HepG2 (cell line): ENCODE measurements around the gene LITAFD. TPM values are rescaled to one million over a fixed set of nuclear protein-coding genes. Genes with fewer than 3 reads are reported as not detected.

Experiments
- ATAC-seq: fragments of 200-7000 bp; cut with Tn5 transposase; 3 replicates; pipeline ENCODE4 v1.9.1; 2020; ENCODE audit warnings: mild to moderate bottlenecking, moderate library complexity
- BruUV-seq: library from RNA; stranded (reverse); fragments of 400-500 nt; replicated peaks from 2 replicates; lab custom pipeline; 2021; lab: Mats Ljungman, UMichigan
- CTCF ChIA-PET: fragments of 300-600 bp; formaldehyde crosslinking; extraction: SDS; loops from one replicate; lab custom pipeline; 2021; ENCODE audit warnings: low total read pairs, inconsistent platforms, low intra/inter-chr PET ratio; lab: Yijun Ruan, JAX
- POLR2A ChIA-PET: fragments of 350-600 bp; sonication (Branson Sonifier 250); formaldehyde crosslinking; loops from one replicate; lab custom pipeline; 2020; ENCODE audit warnings: antibody characterized with exemption, inconsistent platforms; lab: Yijun Ruan, JAX
- DNase-seq: peaks from one replicate; pipeline ENCODE4 v3.0.0-alpha.2; 2015; ENCODE audit warnings: low spot score
- FAIRE-seq: peaks from 3 replicates; lab custom pipeline; 2011; peaks lifted over from hg19 to GRCh38; lab: Jason Lieb, UNC
- H2AFZ ChIP-seq: one replicate; pipeline ENCODE4 v1.6.1; 2011; ENCODE audit warnings: low read length, inconsistent platforms
- H3K27ac ChIP-seq: fragments of 300-600 bp; 3 replicates; pipeline ENCODE4 v1.8.0; 2011; ENCODE audit warnings: mixed run types, mild to moderate bottlenecking, mixed read lengths, low read length, inconsistent platforms; ENCODE audit not compliant: insufficient read depth; ENCODE audit errors: extremely low read length
- H3K27me3 ChIP-seq, 2 experiments: fragments of 200-600 bp in 1 of 2; 2 replicates in 1 of 2; 3 replicates in 1 of 2; pipeline versions ENCODE4 v1.6.0 to v1.8.0; 2011; ENCODE audit warnings: low read length in 2 of 2, mild to moderate bottlenecking in 2 of 2, moderate library complexity in 2 of 2, inconsistent platforms in 1 of 2; ENCODE audit not compliant: insufficient read depth in 2 of 2, control insufficient read depth in 1 of 2
- H3K36me3 ChIP-seq, 2 experiments: fragments of 200-600 bp in 1 of 2; replicated peaks in 1 of 2; 2 replicates in 1 of 2; 3 replicates in 1 of 2; pipeline versions ENCODE4 v1.5.1 to v1.8.0; 2011; ENCODE audit warnings: low read length in 2 of 2, inconsistent platforms in 1 of 2; ENCODE audit not compliant: insufficient read depth in 2 of 2, control insufficient read depth in 1 of 2
- H3K4me1 ChIP-seq: 2 replicates; pipeline ENCODE4 v1.5.1; 2012; ENCODE audit warnings: low read length, inconsistent platforms; ENCODE audit not compliant: insufficient read depth
- H3K4me2 ChIP-seq: 2 replicates; pipeline ENCODE4 v1.6.0; 2011; ENCODE audit warnings: low read depth, low read length, inconsistent platforms
- H3K4me3 ChIP-seq, 3 experiments: fragments of 200-600 bp in 1 of 3; sonication (generic), shearing (Covaris generic) in 1 of 3; replicated peaks in 1 of 3; 2 replicates each; pipeline ENCODE4 v1.5.1; 2011 to 2016; ENCODE audit warnings: low read length in 3 of 3, inconsistent platforms in 2 of 3, low read depth in 2 of 3, mild to moderate bottlenecking in 2 of 3, control low read depth in 1 of 3, mixed read lengths in 1 of 3; ENCODE audit not compliant: insufficient read depth in 1 of 3
- H3K79me2 ChIP-seq: one replicate; pipeline ENCODE4 v1.6.1; 2011; ENCODE audit warnings: low read length, inconsistent platforms; ENCODE audit not compliant: insufficient read depth
- H3K9ac ChIP-seq: 2 replicates; pipeline ENCODE4 v1.6.0; 2011; ENCODE audit warnings: mild to moderate bottlenecking, low read depth, low read length, inconsistent platforms; ENCODE audit not compliant: insufficient read depth
- H3K9me3 ChIP-seq: 2 replicates; pipeline ENCODE4 v1.5.1; 2012; ENCODE audit warnings: mild to moderate bottlenecking, low read length
- H4K20me1 ChIP-seq: 2 replicates; pipeline ENCODE4 v1.6.0; 2011; ENCODE audit warnings: inconsistent platforms, mild to moderate bottlenecking, low read length, moderate library complexity; ENCODE audit not compliant: insufficient read depth
- BRD4 ChIP-seq: sonication (generic); formaldehyde crosslinking; IDR thresholded peaks from 2 replicates; pipeline ENCODE4 v1.4.0; 2020; ENCODE audit warnings: missing genetic modification reagents
- CBX5 ChIP-seq: sonication (generic); formaldehyde crosslinking; IDR thresholded peaks from 2 replicates; pipeline ENCODE4 v1.4.0; 2020; ENCODE audit warnings: missing genetic modification reagents, borderline replicate concordance
- CHCHD3 ChIP-seq: sonication (generic); formaldehyde crosslinking; IDR thresholded peaks from 2 replicates; pipeline ENCODE4 v1.8.0; 2022; ENCODE audit warnings: mild to moderate bottlenecking, missing genetic modification reagents, moderate library complexity
- GFI1 ChIP-seq: sonication (generic); formaldehyde crosslinking; IDR thresholded peaks from 2 replicates; pipeline ENCODE4 v1.5.0; 2020; ENCODE audit warnings: missing genetic modification reagents, mild to moderate bottlenecking, borderline replicate concordance
- NBN ChIP-seq: fragments of 450-650 bp; conservative IDR thresholded peaks from 2 replicates; pipeline ENCODE4 v1.6.1; 2017
- NRL ChIP-seq: sonication (generic); formaldehyde crosslinking; IDR thresholded peaks from 2 replicates; pipeline ENCODE4 v1.5.0; 2020; ENCODE audit warnings: missing genetic modification reagents, mild to moderate bottlenecking, moderate library complexity, borderline replicate concordance
- RBM22 ChIP-seq: fragments of 200-400 bp; formaldehyde crosslinking; optimal IDR thresholded peaks from 2 replicates; pipeline ENCODE3; 2017; ENCODE audit warnings: mild to moderate bottlenecking, low read length, moderate library complexity
- REXO4 ChIP-seq: sonication (generic); formaldehyde crosslinking; IDR thresholded peaks from 2 replicates; pipeline ENCODE4 v1.8.0; 2022; ENCODE audit warnings: missing genetic modification reagents, mild to moderate bottlenecking, borderline replicate concordance
- SIN3B ChIP-seq: fragments of 150-350 bp; IDR thresholded peaks from 2 replicates; pipeline ENCODE4 v1.6.1; 2014; ENCODE audit warnings: low read length
- ZBTB49 ChIP-seq: sonication (generic); formaldehyde crosslinking; IDR thresholded peaks from 2 replicates; pipeline ENCODE4 v1.4.0; 2020; ENCODE audit warnings: missing genetic modification reagents, borderline replicate concordance
- ZNF609 ChIP-seq: sonication (generic); formaldehyde crosslinking; IDR thresholded peaks from 2 replicates; pipeline ENCODE4 v1.4.0; 2020; ENCODE audit warnings: mild to moderate bottlenecking, missing genetic modification reagents, borderline replicate concordance
- WGBS: methylation state at CpG from one replicate; pipeline ENCODE4 v1.1.6; 2017; ENCODE audit warnings: low lambda C conversion rate; 5-methylcytosine and 5-hydroxymethylcytosine counted together
- in situ Hi-C: cut with HindIII; loops from 2 replicates; pipeline ENCODE4 v1.10.0; 2017; ENCODE audit warnings: low pct_unique_long_range_greater_than_20kb; ENCODE audit not compliant: extremely low pct_ligation_motif_present
- intact Hi-C: fragments of 100-400 bp; cut with micrococcal nuclease; formaldehyde crosslinking; loops from one replicate; pipeline ENCODE4 v1.10.0; 2022; ENCODE audit not compliant: unreplicated experiment
- polyA plus RNA-seq, 8 experiments: library from polyadenylated mRNA; depleted of rRNA in 3 of 8; stranded (reverse) in 7 of 8; unstranded in 1 of 8; fragments of >200 nt; fragmentation: Illumina TruSeq in 4 of 8; extraction: Trizol in 4 of 8; gene quantifications; 2 replicates each; pipeline versions ENCODE4 v1.2.1 to v1.2.3, GENCODE V29; 2011 to 2016; ENCODE audit warnings: low read depth in 4 of 8, missing spikeins in 1 of 8, mixed read lengths in 1 of 8; ENCODE audit not compliant: insufficient read depth in 1 of 8
- total RNA-seq, 5 experiments: library from RNA; depleted of rRNA; stranded (reverse); fragments of >200 nt; fragmentation: Illumina TruSeq; extraction: Trizol; gene quantifications; 2 replicates each; pipeline ENCODE4 v1.2.3, GENCODE V29; 2016; ENCODE audit warnings: low read depth in 1 of 5
- TF ChIP-seq, protein P1 (sequence below): sonication (generic); formaldehyde crosslinking; IDR thresholded peaks from 2 replicates; pipeline ENCODE4 v1.4.0; 2020; ENCODE audit warnings: missing genetic modification reagents, borderline replicate concordance
- TF ChIP-seq, protein P2 (sequence below): sonication (generic); formaldehyde crosslinking; IDR thresholded peaks from 2 replicates; pipeline ENCODE4 v1.5.1; 2020; ENCODE audit warnings: mild to moderate bottlenecking, missing genetic modification reagents, moderate library complexity

The LITAFD gene
- total and polyA plus RNA-seq, 2 of the 13 experiments (the other 11 are each of a cell fraction or from before 2014, with no cell fraction given): not detected

DNA sequence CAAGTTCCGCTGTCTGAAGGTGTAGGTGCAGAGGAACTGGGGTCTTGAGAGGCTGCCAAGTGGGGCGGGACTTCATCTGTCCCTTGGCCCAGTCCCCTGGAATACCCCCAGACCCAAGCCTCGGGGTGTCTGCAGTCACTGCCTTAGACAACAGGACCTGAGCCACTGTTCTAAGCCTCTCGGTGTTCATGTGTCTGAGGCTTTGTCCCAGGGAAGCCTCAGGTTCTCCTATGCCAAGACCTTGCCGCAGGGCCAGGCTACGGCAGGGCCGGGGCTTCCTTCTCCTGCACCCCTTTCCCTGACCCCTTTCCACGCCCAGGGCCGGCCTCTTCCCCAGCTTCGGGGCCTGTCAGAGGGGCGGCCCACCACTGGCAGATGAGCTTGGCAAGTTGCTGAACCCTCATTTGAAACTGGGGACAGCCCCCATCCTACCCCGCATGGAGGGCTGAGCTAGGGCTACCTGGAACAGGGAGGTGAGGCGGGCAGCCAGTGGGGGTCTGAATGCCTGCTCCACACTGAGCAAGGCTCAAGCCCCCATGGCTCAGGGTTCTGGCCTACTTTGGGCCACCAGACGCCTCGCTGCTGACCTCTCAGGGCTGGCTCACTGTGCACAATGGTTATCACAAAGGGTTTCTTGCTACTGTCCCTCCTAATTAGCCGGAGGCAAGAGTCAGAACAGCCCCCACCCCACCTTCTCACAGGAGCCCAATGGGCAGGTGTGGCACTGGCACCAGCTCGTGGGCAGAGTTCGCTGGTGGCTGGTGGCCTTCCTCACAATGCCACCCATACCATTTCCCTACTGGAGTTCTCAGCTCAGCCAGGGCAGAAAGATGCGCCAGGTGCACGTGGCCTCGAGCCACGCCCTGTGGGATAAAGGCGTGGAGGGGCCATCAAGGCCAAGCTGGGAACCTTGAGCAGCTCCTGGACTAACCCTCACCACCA lies 7.1 kb downstream of the LITAFD start:
- Histone ChIP-seq H3K4me1 (peaks cover 26% of the 10 kb centered on the region), H3K27me3 (no peaks in the 10 kb centered on the region), H4K20me1 (no peaks in the 10 kb centered on the region), H3K79me2 (no peaks in the 10 kb centered on the region), H3K4me2 (no peak overlapping the region), H2AFZ (no peak overlapping the region), H3K4me3 (no peak overlapping the region), H3K9ac (no peak overlapping the region), H3K27ac (no peak overlapping the region), H3K9me3 (no peaks in the 10 kb centered on the region), H3K36me3 (peaks cover 36 to 37% of the 10 kb centered on the region in 2 experiments)
- 92% methylated on average over 22 of the region's 23 CpGs for WGBS
- POLR2A ChIA-PET: interaction anchor here (1.0 to 14.5 kb wide), 2 partner anchors 22 to 42 kb away, joined by 3 to 235 read pairs; partner anchors contain the start of gene CARHSP1
- intact Hi-C loops (no loop called here), in situ Hi-C loops (loop anchor here (25.0 kb wide), 1 partner anchor 227 kb away; the partner anchor contains the start of gene ABAT)
- FAIRE-seq: no peak
- ATAC-seq: no peak
- no peak for DNase-seq
- CTCF ChIA-PET: no interaction called here
- no TSS peak for BruUV-seq
- TF ChIP-seq ZNF609: no peak
- TF ChIP-seq CHCHD3: no peak
- no peak for TF ChIP-seq REXO4 (CRISPR knock-in tag)
- peak; percentile 81 for TF ChIP-seq RBM22
- TF ChIP-seq NRL (CRISPR knock-in tag): no peak
- TF ChIP-seq GFI1 (CRISPR knock-in tag): no peak
- no peak for TF ChIP-seq BRD4 (CRISPR knock-in tag)
- TF ChIP-seq ZBTB49: no peak
- TF ChIP-seq NBN: no peak
- TF ChIP-seq, protein P1, sequence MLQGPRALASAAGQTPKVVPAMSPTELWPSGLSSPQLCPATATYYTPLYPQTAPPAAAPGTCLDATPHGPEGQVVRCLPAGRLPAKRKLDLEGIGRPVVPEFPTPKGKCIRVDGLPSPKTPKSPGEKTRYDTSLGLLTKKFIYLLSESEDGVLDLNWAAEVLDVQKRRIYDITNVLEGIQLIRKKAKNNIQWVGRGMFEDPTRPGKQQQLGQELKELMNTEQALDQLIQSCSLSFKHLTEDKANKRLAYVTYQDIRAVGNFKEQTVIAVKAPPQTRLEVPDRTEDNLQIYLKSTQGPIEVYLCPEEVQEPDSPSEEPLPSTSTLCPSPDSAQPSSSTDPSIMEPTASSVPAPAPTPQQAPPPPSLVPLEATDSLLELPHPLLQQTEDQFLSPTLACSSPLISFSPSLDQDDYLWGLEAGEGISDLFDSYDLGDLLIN (CRISPR knock-in tag): peak; percentile 32; the same call in 1 of the 2 replicates
- TF ChIP-seq CBX5 (CRISPR knock-in tag): no peak
- no peak for TF ChIP-seq SIN3B
- TF ChIP-seq, protein P2, sequence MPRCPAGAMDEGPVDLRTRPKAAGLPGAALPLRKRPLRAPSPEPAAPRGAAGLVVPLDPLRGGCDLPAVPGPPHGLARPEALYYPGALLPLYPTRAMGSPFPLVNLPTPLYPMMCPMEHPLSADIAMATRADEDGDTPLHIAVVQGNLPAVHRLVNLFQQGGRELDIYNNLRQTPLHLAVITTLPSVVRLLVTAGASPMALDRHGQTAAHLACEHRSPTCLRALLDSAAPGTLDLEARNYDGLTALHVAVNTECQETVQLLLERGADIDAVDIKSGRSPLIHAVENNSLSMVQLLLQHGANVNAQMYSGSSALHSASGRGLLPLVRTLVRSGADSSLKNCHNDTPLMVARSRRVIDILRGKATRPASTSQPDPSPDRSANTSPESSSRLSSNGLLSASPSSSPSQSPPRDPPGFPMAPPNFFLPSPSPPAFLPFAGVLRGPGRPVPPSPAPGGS: no peak
